HEK293 (cell line): ENCODE results near the gene RTP3.

Source experiments
- CTCF ChIA-PET: fragments of 350-600 bp; formaldehyde crosslinking; extraction: SDS; loops from one replicate; lab custom pipeline; 2021; ENCODE audit warnings: antibody characterized with exemption; lab: Yijun Ruan, JAX
- POLR2A ChIA-PET: fragments of 300-600 bp; formaldehyde crosslinking; extraction: SDS; loops from one replicate; lab custom pipeline; 2020; ENCODE audit warnings: antibody characterized with exemption, inconsistent platforms; lab: Yijun Ruan, JAX
- H3K27ac ChIP-seq: fragments of 200-500 bp; sonication (Bioruptor generic); 2 replicates; pipeline ENCODE4 v1.5.1; 2014; ENCODE audit warnings: low read depth, low read length, control low read depth, inconsistent platforms; ENCODE audit errors: extremely low read depth
- H3K36me3 ChIP-seq, 2 experiments: fragments of 200-500 bp in 1 of 2; sonication (Bioruptor generic) in 1 of 2; 1 replicate in 1 of 2; 2 replicates in 1 of 2; pipeline ENCODE4 v1.5.1; 2014 to 2017; ENCODE audit warnings: inconsistent platforms in 2 of 2, low read length in 2 of 2; ENCODE audit not compliant: control insufficient read depth in 2 of 2, insufficient read depth in 1 of 2
- H3K4me1 ChIP-seq: fragments of 200-500 bp; sonication (Bioruptor generic); 2 replicates; pipeline ENCODE4 v1.5.1; 2014; ENCODE audit warnings: mild to moderate bottlenecking, low read length, inconsistent platforms; ENCODE audit not compliant: control insufficient read depth, insufficient read depth
- H3K4me3 ChIP-seq: 2 replicates; pipeline ENCODE4 v1.5.1; 2011; ENCODE audit warnings: low read depth, mild to moderate bottlenecking, control low read depth, low read length, moderate library complexity
- H3K9me3 ChIP-seq: fragments of 200-500 bp; sonication (Bioruptor generic); 2 replicates; pipeline ENCODE4 v1.5.1; 2014; ENCODE audit warnings: low read depth, low read length, inconsistent platforms; ENCODE audit not compliant: control insufficient read depth, insufficient read depth
- EGR2 ChIP-seq: fragments of 450-650 bp; formaldehyde crosslinking; IDR thresholded peaks from 2 replicates; pipeline ENCODE4 v1.5.1; 2016; ENCODE audit warnings: low read depth, missing biosample characterization, missing genetic modification characterization
- GLI4 ChIP-seq: fragments of 450-650 bp; formaldehyde crosslinking; IDR thresholded peaks from 2 replicates; pipeline ENCODE4 v1.5.1; 2016; ENCODE audit warnings: missing biosample characterization, missing genetic modification characterization
- GLIS2 ChIP-seq: fragments of 450-650 bp; formaldehyde crosslinking; IDR thresholded peaks from 2 replicates; pipeline ENCODE4 v1.5.1; 2016; ENCODE audit warnings: missing biosample characterization, missing genetic modification characterization
- REPIN1 ChIP-seq: fragments of 450-650 bp; formaldehyde crosslinking; IDR thresholded peaks from 2 replicates; pipeline ENCODE4 v1.5.1; 2017; ENCODE audit warnings: missing biosample characterization, missing genetic modification characterization, low read depth
- SCRT2 ChIP-seq: fragments of 450-650 bp; formaldehyde crosslinking; IDR thresholded peaks from 2 replicates; pipeline ENCODE4 v1.5.1; 2016; ENCODE audit warnings: missing biosample characterization, missing genetic modification characterization
- SP3 ChIP-seq: fragments of 450-650 bp; formaldehyde crosslinking; IDR thresholded peaks from 2 replicates; pipeline ENCODE4 v1.5.1; 2016; ENCODE audit warnings: missing biosample characterization, missing genetic modification characterization
- TCF7L2 ChIP-seq: IDR thresholded peaks from 2 replicates; pipeline ENCODE4 v1.6.1; 2011; ENCODE audit warnings: low read depth, mild to moderate bottlenecking, inconsistent platforms, low read length, moderate library complexity, borderline replicate concordance
- TRIM28 ChIP-seq: IDR thresholded peaks from 2 replicates; pipeline ENCODE4 v1.6.1; 2011; ENCODE audit warnings: low read length, control low read depth, borderline replicate concordance
- ZBTB7A ChIP-seq: fragments of 450-650 bp; formaldehyde crosslinking; IDR thresholded peaks from 2 replicates; pipeline ENCODE4 v1.5.1; 2016; ENCODE audit warnings: low read depth, missing biosample characterization, missing genetic modification characterization
- ZNF157 ChIP-seq: fragments of 450-650 bp; formaldehyde crosslinking; IDR thresholded peaks from 2 replicates; pipeline ENCODE4 v1.5.1; 2016; ENCODE audit warnings: missing biosample characterization, missing genetic modification characterization
- ZNF169 ChIP-seq: fragments of 450-650 bp; formaldehyde crosslinking; IDR thresholded peaks from 2 replicates; pipeline ENCODE4 v1.5.1; 2016; ENCODE audit warnings: missing biosample characterization, missing genetic modification characterization
- ZNF280D ChIP-seq: fragments of 450-650 bp; formaldehyde crosslinking; IDR thresholded peaks from 2 replicates; pipeline ENCODE4 v1.5.1; 2016; ENCODE audit warnings: missing biosample characterization, missing genetic modification characterization
- ZNF324 ChIP-seq: fragments of 450-650 bp; formaldehyde crosslinking; IDR thresholded peaks from 2 replicates; pipeline ENCODE4 v1.5.1; 2016; ENCODE audit warnings: missing biosample characterization, missing genetic modification characterization
- ZNF394 ChIP-seq: fragments of 450-650 bp; formaldehyde crosslinking; IDR thresholded peaks from 2 replicates; pipeline ENCODE4 v1.5.1; 2016; ENCODE audit warnings: missing biosample characterization, missing genetic modification characterization, mild to moderate bottlenecking, moderate library complexity, borderline replicate concordance
- ZNF423 ChIP-seq: fragments of 450-650 bp; formaldehyde crosslinking; IDR thresholded peaks from 2 replicates; pipeline ENCODE4 v1.5.1; 2016; ENCODE audit warnings: missing biosample characterization, missing genetic modification characterization
- ZNF426 ChIP-seq: fragments of 450-650 bp; formaldehyde crosslinking; IDR thresholded peaks from 2 replicates; pipeline ENCODE4 v1.5.1; 2017; ENCODE audit warnings: missing biosample characterization, missing genetic modification characterization, mild to moderate bottlenecking, inconsistent platforms, moderate library complexity
- ZNF560 ChIP-seq: fragments of 450-650 bp; formaldehyde crosslinking; IDR thresholded peaks from 2 replicates; pipeline ENCODE4 v1.5.1; 2017; ENCODE audit warnings: missing biosample characterization, missing genetic modification characterization, borderline replicate concordance
- ZNF677 ChIP-seq: fragments of 450-650 bp; IDR thresholded peaks from 2 replicates; pipeline ENCODE4 v1.5.0; 2018; ENCODE audit warnings: missing biosample characterization, mild to moderate bottlenecking, missing genetic modification characterization, moderate library complexity
- ZNF704 ChIP-seq: fragments of 450-650 bp; formaldehyde crosslinking; IDR thresholded peaks from 2 replicates; pipeline ENCODE4 v1.5.1; 2016; ENCODE audit warnings: missing biosample characterization, missing genetic modification characterization
- ZNF707 ChIP-seq: fragments of 450-650 bp; formaldehyde crosslinking; IDR thresholded peaks from 2 replicates; pipeline ENCODE4 v1.5.1; 2016; ENCODE audit warnings: missing biosample characterization, missing genetic modification characterization
- ZNF785 ChIP-seq: fragments of 450-650 bp; formaldehyde crosslinking; IDR thresholded peaks from 2 replicates; pipeline ENCODE4 v1.5.1; 2016; ENCODE audit warnings: missing biosample characterization, missing genetic modification characterization
- ZSCAN23 ChIP-seq: fragments of 450-650 bp; formaldehyde crosslinking; IDR thresholded peaks from 2 replicates; pipeline ENCODE4 v1.5.1; 2016; ENCODE audit warnings: missing biosample characterization, missing genetic modification characterization
- TF ChIP-seq, protein P1 (sequence below): fragments of 450-650 bp; formaldehyde crosslinking; IDR thresholded peaks from 2 replicates; pipeline ENCODE4 v1.5.1; 2017; ENCODE audit warnings: missing biosample characterization, missing genetic modification characterization
- TF ChIP-seq, protein P2 (sequence below): fragments of 450-650 bp; formaldehyde crosslinking; IDR thresholded peaks from 2 replicates; pipeline ENCODE4 v1.5.1; 2016; ENCODE audit warnings: missing biosample characterization, missing genetic modification characterization
- TF ChIP-seq, protein P3 (sequence below): fragments of 450-650 bp; formaldehyde crosslinking; IDR thresholded peaks from 2 replicates; pipeline ENCODE4 v1.5.1; 2016; ENCODE audit warnings: missing biosample characterization, missing genetic modification characterization

Gene RTP3

GRCh38 chr3:46544771-46545503 lies 47.2 kb downstream of the RTP3 start:
- Histone ChIP-seq H3K9me3 (no peaks in the 10 kb centered on the region), H3K27ac (no peak overlapping the region), H3K4me3 (no peak overlapping the region), H3K4me1 (no peaks in the 10 kb centered on the region), H3K36me3 (no peaks in the 10 kb centered on the region)
- POLR2A ChIA-PET = no interaction called here
- CTCF ChIA-PET = interaction anchor here (0.6 to 1.8 kb wide), 2 partner anchors 56 to 82 kb away, joined by 3 to 4 read pairs; no protein-coding TSS in a partner anchor
- no peak for TF ChIP-seq SP3 (tag by site-specific recombination)
- no peak for TF ChIP-seq ZNF157 (tag by site-specific recombination)
- TF ChIP-seq, protein P1, sequence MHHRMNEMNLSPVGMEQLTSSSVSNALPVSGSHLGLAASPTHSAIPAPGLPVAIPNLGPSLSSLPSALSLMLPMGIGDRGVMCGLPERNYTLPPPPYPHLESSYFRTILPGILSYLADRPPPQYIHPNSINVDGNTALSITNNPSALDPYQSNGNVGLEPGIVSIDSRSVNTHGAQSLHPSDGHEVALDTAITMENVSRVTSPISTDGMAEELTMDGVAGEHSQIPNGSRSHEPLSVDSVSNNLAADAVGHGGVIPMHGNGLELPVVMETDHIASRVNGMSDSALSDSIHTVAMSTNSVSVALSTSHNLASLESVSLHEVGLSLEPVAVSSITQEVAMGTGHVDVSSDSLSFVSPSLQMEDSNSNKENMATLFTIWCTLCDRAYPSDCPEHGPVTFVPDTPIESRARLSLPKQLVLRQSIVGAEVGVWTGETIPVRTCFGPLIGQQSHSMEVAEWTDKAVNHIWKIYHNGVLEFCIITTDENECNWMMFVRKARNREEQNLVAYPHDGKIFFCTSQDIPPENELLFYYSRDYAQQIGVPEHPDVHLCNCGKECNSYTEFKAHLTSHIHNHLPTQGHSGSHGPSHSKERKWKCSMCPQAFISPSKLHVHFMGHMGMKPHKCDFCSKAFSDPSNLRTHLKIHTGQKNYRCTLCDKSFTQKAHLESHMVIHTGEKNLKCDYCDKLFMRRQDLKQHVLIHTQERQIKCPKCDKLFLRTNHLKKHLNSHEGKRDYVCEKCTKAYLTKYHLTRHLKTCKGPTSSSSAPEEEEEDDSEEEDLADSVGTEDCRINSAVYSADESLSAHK = no peak
- no peak for TF ChIP-seq ZNF280D (tag by site-specific recombination)
- no peak for TF ChIP-seq ZNF560 (tag by site-specific recombination)
- TF ChIP-seq SCRT2 = no peak
- no peak for TF ChIP-seq EGR2 (tag by site-specific recombination)
- no peak for TF ChIP-seq ZNF677 (tag by site-specific recombination)
- TF ChIP-seq TRIM28 = no peak
- no peak for TF ChIP-seq ZNF426
- no peak for TF ChIP-seq GLI4 (tag by site-specific recombination)
- TF ChIP-seq ZNF704 (tag by site-specific recombination) = no peak
- no peak for TF ChIP-seq ZNF423 (tag by site-specific recombination)
- no peak for TF ChIP-seq TCF7L2

DNA sequence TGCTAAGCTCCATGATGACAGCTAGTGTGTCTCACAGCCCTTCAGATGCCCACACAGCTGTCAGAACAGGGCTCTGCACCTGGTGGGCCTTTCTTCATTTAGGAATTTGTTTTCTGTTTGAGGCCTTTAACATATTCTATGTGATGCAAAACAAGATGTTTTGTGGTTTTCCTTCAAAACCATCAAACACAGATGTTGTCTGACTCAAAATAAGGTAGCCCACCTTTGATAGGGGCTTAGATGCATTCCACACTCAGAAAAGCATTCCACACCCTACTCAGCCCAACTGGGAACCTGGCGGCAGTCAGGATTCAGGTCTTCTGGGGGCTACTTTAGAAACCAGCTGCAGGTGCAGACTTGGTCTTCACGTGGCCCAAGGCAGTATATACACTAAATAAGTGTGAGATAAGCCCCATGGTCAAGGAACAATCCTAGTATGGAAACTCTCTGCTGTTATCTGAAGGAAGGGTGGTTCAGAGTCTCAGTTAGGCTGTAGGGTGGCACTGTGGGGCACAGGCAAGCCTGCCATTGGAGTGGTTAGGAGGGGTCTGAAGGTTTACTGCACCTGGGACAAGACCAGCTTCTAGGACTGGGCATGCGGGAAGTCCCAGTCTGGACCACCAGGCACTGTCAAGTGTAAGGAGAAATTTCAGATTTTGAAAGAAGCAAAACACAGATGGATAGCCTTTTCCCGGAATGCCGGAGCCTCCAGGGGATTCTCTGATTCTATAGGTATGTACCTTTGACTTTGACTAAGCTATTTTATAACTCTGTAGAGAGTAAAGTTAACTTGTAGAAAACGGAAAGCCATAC lies 48.2 kb downstream of the RTP3 start:
- ChIA-PET POLR2A (no interaction called here), CTCF (interaction anchor here (0.7 to 1.8 kb wide), 3 partner anchors 12 to 57 kb away, joined by 3 to 4 read pairs (median 3); no protein-coding TSS in a partner anchor)
- H3K36me3 ChIP-seq = no peaks in the 10 kb centered on the region
- H3K27ac ChIP-seq = no peak overlapping the region
- H3K4me1 ChIP-seq = no peaks in the 10 kb centered on the region
- no peak overlapping the region for H3K4me3 ChIP-seq
- H3K9me3 ChIP-seq = no peaks in the 10 kb centered on the region
- no peak for TF ChIP-seq GLIS2
- TF ChIP-seq ZSCAN23 (tag by site-specific recombination) = no peak
- no peak for TF ChIP-seq ZNF324 (tag by site-specific recombination)
- TF ChIP-seq, protein P2, sequence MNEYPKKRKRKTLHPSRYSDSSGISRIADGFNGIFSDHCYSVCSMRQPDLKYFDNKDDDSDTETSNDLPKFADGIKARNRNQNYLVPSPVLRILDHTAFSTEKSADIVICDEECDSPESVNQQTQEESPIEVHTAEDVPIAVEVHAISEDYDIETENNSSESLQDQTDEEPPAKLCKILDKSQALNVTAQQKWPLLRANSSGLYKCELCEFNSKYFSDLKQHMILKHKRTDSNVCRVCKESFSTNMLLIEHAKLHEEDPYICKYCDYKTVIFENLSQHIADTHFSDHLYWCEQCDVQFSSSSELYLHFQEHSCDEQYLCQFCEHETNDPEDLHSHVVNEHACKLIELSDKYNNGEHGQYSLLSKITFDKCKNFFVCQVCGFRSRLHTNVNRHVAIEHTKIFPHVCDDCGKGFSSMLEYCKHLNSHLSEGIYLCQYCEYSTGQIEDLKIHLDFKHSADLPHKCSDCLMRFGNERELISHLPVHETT (tag by site-specific recombination) = no peak
- no peak for TF ChIP-seq ZBTB7A (tag by site-specific recombination)
- TF ChIP-seq ZNF785 (tag by site-specific recombination) = no peak
- TF ChIP-seq ZNF394 = no peak
- TF ChIP-seq, protein P3, sequence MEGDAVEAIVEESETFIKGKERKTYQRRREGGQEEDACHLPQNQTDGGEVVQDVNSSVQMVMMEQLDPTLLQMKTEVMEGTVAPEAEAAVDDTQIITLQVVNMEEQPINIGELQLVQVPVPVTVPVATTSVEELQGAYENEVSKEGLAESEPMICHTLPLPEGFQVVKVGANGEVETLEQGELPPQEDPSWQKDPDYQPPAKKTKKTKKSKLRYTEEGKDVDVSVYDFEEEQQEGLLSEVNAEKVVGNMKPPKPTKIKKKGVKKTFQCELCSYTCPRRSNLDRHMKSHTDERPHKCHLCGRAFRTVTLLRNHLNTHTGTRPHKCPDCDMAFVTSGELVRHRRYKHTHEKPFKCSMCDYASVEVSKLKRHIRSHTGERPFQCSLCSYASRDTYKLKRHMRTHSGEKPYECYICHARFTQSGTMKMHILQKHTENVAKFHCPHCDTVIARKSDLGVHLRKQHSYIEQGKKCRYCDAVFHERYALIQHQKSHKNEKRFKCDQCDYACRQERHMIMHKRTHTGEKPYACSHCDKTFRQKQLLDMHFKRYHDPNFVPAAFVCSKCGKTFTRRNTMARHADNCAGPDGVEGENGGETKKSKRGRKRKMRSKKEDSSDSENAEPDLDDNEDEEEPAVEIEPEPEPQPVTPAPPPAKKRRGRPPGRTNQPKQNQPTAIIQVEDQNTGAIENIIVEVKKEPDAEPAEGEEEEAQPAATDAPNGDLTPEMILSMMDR (tag by site-specific recombination) = no peak
- no peak for TF ChIP-seq ZNF169
- no peak for TF ChIP-seq REPIN1 (tag by site-specific recombination)
- no peak for TF ChIP-seq ZNF707 (tag by site-specific recombination)
